SKM-1 (cell line): ENCODE measurements around the gene SCN1B.
A peak's percentile ranks its signal among the peaks of the same experiment; 100 is the strongest.
"Not testable (repeated sequence)": the region's sequence is repeated elsewhere in the genome, so short reads cannot be mapped to it uniquely, and the experiment has no call there.

Experiments
- DNase-seq: peaks from one replicate; lab custom pipeline; 2025; ENCODE audit not compliant: unreplicated experiment; lab: John Stamatoyannopoulos, UW

The SCN1B gene

DNA sequence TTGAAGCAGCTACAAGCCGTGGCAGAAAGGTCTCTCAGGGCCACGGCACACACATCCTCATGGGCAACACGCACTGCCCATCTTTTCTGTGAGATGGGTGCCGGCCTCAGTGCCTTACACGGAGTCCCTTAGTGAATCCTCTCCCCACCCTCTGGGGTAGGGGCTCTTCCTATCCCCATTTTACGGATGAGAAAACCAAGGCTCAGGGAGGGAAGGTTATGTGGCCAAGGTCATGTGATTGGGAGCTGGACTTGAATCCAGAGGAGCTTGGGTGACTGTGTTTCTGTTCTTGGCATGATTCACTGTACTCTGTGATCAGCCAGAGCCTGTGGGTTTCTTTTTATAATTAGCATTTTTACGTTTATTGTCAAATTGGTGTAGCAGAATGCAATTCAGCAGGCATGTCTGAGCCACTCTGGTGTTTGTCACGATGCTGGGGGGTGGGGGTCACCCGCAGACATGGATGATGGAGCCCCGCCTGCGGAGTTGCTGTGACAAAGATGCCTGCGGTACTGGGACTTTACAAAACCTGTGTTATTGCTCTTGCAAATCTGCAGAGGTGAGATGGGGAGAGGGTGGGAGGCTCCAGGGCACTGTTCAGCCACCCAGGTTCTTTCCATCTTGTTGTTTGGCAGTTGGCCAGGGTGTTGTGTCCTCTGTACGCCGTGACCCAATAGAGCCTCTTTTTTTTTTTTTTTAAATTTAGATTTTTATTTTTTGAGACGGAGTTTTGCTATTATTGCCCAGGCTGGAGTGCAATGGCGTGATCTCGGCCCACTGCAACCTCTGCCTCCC is 4.5 kb downstream of the SCN1B start:
- no peak for DNase-seq

DNA sequence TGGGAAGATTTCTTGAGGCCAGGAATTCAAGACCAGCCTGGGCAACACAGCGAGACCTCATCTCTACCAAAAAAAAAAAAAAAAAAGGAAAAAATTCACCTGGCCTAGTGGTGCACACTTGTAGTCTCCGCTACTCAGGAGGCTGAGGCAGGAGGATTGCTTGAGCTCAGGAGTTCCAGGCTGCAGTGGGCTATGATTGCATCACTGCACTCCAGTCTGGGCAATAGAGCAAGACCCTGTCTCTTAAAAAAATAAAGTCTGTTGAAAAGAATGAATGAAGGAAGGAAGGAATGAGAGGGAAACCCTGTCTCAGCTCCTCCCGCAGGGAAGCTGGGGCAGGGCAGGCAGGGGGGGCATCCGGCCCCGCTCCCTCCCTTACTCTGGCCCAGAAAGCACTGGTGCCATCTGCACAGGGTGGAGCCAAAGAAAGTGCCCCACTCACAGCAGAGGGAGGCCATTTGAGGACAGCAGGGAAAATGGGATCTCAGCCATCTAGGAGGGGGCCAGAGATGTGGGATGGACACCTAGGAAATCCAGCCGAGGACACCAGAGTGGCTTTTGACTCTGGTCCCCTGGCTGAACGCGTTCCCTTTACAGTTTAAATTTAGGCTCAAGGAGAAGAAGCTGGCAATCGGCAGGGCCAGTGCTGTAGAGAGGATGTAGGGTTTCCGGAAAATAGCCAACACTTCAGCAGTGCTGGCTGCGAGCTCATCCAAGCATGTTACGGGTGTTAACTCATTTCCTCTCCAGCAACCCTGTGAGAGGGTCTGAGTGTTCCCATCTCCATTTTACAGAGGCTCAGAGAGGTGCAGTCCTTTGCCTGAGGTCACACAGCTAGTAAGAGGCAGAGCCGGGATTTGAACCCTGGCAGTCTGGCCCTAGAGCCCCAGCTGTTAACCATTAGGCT is 7.7 kb downstream of the SCN1B start:
- no peak for DNase-seq

DNA sequence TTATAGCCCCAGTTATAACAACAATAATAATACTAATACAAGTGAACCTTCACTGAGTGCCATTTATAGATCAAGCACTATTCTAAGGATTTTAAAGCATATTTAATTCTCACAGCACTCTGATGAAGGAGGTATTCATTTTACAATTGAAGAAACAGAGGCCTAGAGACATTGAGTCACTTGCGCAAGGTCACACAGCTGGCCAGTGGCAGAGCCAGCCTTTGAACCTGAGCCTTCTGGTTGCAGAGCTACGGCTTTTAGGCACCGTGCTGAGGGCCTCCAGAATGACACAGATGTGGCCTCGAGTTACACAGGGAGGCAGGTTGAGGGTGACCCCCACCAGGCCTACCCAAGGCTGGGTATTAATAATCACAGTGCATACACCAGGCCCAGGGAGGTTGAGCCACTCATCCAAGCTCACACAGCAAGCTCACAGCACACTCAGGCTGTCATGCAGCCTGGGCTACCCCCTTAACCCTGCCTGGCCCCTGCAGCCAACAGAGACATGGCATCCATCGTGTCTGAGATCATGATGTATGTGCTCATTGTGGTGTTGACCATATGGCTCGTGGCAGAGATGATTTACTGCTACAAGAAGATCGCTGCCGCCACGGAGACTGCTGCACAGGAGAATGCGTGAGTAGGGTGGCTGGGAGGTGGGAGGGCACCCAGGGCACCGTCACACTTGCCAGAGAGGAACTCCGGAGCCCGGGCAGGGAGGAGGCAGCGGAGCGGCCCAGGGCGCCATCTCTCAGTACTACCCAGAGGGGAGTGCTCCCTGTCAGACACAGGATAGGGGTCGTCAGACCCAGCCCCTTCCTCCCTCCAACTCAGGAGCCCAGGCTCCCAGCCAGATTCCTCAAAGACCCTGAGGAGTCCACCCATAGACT is 8.6 kb downstream of the SCN1B start:
- no peak for DNase-seq

DNA sequence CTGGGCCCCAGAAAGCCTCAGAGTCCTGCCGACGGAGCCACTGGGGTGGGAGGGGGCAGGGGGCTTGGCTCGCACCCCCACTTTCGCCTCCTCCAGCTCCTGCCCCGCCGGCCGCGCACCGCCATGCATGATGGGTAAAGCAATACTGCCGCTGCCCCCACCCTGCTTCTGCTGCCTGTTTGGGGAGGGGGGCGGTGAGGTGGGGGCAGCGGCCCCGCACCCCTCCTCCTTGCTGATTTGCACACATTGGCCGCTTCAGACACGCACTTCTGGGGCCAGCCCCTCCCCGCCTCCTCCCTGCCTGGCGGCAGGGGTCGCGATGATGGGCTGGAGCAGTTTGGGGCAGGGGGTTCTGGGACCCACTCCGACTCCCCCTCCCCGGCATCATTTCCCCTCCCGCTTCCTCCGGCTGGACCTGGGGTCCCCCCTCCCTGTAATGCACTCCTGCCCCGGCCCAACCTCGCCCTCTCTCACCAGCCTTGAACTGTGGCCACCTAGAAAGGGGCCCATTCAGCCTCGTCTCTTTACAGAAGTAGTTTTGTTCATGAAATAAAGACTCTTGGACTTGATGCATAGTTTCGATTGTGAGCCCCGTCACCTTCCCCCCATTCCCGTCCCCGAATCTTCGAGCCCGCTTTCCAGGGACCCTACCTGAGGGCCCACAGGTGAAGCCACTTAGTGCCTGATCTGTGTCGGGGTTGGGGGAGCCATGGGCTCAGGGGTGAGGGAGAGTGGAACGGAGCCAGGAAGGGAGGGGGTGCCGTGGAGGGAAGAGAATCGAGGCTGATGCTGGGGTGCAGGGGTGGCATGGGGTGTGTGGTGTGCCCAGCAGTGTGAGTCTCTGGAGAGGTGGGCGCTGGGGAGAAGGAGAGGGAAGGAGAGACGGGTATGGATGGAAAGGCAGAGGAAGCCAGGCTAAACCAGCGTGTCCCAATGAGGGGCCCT is 9.9 kb downstream of the SCN1B start:
- DNase-seq: no peak

DNA sequence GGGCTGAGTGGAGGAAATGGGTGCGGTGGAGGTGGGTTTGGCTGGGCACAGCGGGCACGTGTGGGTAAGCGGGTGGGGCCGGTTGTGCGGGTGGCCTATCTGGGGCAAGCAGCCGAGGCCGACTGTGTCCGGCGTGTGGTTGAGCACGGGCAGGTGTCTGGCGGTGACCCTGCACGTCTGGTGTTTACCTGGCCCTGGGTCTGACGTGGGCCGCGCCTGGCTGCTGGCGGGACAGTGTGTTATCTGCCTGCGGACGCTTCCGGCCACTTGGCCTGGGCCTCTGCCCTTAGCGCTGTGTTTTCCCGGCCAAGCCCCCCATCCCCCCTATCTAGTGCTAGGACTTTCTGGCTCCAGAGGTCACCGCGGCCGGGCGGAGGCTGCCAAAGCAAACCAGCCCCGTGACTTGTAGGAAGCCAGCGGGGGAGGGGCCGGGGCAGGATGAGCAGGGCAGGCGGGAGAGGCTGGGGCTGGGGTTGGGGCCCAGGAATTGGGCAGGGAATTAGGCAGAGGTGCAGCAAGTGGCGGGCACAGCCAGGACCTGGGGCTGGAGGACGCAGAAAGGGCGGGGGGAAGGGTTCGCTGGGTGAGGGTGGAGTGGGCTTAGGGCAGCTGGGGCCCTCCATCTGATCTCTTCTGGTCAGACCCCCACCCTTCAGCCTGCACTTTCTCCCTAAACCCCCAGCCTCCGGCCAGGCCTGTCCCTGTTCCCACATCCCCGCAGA is 10.7 kb downstream of the SCN1B start:
- no peak for DNase-seq

DNA sequence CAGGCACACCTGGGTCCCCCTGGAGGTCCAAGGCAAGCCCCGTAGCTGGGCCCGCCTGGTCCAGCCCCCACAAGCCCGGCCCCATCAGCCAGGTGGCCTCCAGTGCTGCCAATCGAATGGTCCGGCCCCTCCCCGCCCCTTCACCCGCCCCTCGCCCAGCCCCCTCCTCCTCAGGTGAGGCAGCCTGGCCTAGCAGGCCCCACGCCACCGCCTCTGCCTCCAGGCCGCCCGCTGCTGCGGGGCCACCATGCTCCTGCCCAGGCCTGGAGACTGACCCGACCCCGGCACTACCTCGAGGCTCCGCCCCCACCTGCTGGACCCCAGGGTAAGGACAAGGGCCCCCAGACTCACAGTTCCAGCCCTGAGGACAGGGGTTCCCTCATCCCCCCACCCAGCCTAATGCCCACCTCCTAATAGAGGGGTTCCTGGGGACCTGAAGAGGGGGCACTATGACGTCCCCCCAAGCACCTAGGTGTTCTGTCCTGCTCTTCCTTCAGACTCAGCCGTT is 11.3 kb downstream of the SCN1B start, which contains the start of gene HPN:
HPN (plus strand) TSS at position 174 of the 508 bp plus-strand sequence. CDS start 786 bp downstream, outside the sequence.
- DNase-seq: no peak

DNA sequence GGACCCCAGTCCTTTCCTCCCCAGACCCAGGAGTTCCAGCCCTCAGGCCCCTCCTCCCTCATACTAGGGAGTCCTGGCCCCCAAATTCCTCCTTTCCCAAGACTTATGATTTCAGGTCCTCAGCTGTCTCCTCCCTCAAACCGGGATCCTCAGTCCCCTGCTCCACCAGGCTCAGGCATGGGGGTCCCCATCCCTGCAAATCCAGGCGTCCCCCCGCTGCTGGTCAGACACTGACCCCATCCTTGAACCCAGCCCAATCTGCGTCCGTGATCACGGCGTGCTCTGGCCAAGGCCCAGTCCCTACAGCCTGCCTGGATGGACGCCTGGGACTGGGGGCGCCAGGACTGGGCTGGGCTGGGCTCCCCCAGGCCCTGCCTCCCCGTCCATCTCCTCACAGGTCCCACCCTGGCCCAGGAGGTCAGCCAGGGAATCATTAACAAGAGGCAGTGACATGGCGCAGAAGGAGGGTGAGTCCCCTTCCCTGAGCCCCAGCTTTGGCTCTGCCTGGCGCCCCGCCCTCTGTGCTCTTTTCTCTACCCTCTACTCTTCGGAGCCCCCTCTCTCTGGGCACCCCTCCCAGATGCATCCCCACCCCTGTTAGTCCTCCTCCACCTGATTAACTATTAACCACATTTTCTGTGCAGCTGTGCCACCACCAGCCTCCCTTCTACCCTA is 11.9 kb downstream of the SCN1B start:
- DNase-seq: no peak

DNA sequence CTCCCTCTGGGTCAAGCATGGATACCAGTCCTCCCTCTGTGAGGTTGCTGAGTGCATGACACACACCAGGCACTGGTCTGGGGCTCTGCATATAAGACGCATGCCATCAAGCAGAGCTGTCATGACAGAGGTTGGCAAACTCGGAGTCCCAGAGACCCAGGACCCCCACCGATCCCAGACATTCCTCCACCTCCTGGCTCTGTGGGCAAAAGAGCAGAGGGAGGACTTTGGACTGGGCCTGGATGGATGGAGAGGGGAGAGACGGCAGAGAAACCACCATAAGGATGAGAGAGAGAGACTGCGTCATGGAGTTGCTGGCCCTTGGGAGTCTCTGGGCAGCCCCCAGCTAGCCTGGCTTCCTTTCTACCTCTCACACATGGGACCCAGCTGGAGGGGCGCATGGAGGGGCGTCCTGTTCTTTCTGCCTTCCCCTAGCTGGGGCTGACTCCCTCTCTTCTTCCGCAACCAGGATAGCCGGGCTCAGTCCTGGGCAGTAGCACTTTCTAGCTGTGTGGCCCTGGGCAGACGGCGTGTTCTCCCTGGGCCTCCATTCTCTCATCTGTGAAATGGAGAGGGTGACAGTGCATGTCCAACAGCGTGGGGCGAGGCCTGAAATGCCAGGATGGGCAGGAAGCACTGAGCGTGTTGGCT is 12.8 kb downstream of the SCN1B start:
- no peak for DNase-seq

DNA sequence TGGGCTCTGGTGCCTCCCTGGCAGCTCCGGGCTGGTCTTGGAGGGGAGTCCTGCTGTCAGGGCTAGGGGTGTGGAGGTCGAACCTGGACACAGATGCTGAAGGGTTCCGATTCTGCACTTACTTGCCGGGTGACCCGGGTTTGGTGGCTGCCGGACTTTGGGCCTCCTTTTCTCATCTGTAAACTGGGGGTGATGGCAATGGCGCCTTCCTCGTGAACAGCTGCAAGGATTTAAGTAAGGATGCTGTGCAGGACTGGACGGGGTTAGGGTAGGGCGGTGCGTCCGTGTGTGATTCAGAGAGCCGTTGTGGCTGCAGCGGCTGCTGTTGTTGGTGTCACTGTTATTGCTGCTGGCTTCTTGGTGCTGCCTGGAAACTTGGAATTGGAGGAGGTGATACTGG is 13.6 kb downstream of the SCN1B start:
- no peak for DNase-seq

DNA sequence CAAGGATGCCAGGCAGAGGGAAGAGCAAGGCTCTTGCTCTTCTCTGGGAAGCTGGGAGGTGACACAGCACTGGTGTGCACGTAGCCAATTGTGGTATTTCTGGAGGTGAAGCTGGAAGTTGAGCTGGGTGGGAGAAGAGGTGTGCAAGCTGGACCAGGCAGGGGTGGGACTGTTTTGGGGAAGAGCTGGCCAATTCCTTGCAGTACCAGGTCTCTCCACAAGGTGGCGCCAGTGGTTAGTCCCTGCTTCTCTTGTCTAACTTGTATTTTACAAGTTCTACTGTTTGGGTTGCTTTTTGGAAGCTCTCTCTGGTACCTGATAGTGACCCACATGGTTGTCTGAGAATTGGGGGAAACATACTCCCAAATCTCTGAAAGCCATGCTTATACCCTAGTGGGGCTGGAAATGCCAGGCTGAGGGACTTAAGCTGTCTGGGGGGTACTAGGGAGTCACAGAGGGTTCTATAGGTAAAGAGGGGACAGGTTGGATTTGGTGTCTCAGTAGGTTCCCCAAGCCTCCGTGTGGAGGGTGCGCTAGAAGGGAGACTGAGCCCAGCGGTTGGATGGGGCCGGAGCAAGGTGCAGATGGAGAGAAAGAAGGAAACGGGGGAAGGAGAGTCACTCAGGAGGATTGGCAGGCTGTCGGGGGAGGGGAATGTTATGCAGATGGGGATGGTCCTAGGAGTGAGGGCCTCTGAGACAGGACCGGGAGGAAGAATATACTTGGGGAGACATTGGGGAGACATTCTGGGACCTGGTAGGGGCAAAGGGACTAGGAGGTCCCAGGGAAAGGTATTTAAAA is 14.2 kb downstream of the SCN1B start:
- no peak for DNase-seq

DNA sequence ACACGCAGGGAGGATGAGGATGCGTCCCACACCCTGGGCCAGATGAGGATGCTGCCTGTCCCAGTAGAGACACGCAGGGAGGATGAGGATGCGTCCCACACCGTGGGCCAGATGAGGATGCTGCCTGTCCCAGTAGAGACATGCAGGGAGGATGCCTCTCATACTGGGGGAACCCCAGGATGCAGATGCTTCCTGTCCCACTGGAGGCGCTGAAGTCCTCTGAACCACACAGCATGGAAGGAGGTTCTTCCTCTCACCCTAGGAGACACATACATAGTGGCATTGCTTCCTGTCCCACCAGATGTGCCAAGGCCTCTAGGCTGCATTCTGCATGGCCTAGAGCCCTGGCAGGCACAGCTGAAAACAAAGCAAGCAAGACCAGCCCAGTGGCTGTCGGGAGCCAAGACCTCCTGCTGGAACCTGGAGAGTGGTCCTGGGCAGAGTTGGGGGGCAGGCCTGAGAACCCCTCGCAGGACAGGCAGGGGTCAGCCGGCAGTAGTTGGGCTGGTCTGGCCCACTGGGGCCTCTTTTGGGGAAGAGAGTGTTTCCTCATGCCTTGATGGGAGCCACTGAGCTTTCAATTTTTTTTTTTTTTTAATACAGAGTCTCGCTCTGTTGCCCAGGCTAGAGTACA is 15.5 kb downstream of the SCN1B start:
- peak; percentile 33 for DNase-seq

DNA sequence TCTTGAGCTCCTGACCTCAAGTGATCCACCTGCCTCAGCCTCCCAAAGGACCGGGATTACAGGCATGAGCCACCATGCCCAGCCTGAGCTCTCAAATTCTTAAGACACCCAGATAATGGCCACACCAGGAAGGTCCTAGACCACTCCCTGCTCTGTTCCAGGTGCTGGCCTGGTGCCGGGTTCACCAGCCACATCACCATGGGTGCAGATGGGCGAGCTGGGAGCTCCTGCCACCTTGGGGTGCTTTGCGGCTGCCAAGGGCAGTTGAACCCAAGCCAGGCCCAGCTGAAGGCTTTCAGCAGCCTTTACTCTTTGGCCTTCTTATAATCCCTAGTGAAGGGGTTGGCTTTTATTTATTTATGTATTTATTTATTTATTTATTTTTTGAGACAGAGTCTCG is 16.2 kb downstream of the SCN1B start:
- DNase-seq: no peak

DNA sequence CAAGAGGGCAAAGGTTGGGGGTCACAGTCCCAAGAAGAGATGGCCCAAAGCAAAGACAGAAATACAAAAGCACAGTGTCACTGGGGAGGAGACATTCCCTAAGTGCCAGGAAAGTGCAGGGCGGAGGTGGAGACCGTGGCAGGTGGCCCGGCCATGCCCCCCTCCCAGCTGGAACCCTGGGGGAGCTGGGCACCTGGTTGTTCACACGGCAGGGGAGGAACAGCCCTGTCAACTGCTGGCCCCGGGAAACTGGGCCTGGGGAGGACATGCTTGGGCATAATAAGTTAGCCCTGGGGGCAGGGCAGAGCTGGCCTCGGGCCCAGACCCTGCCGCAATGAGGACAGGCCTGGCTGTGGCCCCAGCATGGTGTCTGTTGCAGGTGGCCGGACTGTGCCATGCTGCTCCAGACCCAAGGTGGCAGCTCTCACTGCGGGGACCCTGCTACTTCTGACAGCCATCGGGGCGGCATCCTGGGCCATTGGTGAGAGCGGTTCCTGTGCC is 18.7 kb downstream of the SCN1B start:
- no peak for DNase-seq

DNA sequence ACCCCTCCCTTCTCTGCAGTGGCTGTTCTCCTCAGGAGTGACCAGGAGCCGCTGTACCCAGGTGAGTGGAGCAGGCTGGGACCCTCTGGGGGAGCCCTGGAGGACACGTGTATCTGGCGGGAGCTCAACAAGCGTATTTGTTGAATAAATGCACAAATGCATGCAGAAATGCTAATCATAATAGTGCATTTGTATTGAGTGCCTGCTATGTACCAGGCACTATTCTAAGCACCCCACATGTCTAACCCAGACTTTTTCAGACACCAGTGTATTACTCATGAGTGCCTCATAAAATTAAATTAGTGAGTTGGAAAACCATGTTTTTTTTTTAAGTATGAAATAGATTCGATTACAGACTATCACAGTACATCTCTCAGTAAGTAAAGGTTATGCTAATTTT is 19.2 kb downstream of the SCN1B start:
- no peak for DNase-seq

DNA sequence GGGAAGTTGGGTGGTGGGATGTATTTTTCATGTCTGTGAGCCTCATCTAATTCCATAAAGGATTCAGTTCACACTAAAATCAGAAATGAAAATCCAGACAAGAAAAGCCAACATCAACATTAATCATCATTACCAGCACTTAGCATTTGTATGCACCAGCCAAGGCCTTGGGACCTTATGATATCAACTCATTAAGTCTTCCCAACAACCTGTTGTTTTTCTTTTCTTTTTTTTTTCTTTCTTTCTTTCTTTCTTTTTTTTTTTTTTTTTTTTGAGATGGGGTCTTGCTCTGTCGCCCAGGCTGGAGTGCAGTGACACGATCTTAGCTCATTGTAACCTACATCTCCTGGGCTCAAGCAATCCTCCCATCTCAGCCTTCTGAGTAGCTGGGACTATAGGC is 20.4 kb downstream of the SCN1B start:
- not testable (repeated sequence) for DNase-seq

DNA sequence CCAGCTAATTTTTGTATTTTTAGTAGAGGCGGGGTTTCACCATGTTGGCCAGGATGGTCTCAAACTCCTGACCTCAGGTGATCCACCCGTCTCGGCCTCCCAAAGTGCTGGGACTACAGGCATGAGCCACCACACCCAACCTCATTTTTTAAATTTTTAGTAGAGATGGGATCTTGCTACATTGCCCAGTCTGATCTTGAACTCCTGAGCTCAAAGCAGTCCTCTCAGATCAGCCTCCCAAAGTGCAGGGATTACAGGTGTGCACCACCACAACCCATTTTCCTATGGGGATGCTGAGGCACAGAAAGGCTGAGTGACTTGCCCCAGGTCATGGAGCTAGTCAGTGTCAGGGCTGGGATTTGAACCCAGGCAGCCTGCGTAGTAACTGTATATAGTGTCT is 21.0 kb downstream of the SCN1B start:
- not testable (repeated sequence) for DNase-seq

DNA sequence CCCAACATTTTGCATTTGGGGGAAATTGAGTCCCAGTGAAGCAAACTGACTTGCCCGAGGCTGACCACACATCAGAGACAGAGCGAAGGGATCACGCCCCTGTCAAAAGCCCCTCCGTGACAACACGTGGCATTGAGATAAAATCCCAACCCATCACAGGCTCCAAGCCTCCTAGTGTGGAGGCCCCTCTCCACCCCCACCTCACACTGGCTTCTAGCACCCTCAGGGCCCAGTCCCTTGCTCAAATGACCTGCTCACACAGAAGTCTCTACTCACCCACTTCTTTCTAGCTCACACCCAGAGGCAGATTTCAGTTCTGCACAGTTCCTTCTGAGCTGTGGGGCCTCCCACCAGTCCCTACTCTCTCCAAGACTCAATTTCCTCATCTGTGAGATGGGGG is 21.5 kb downstream of the SCN1B start:
- no peak for DNase-seq
